Tibial nerve (tissue), 3 donors: Measurements from ENCODE around the gene BAIAP2L1.

Experiments used
- CTCF ChIP-seq, 5 experiments: fragments of 200-600 bp in 3 of 5; fragments of 450-650 bp in 2 of 5; sonication (generic) in 3 of 5; IDR thresholded peaks; one replicate each; pipeline ENCODE4 v1.5.1; 2016 to 2019; ENCODE audit warnings: antibody characterized with exemption in 5 of 5, mild to moderate bottlenecking in 3 of 5, moderate library complexity in 2 of 5
- POLR2A ChIP-seq, 2 donors: fragments of 450-650 bp; IDR thresholded peaks; one replicate each; pipeline ENCODE4 v1.6.1; 2017; ENCODE audit warnings: antibody characterized with exemption in 2 of 2, mild to moderate bottlenecking in 2 of 2, moderate library complexity in 2 of 2

- TF ChIP-seq CTCF (IDR thresholded peaks at IDR 0.05) (no peak), POLR2A (IDR thresholded peaks at IDR 0.05) (no peak)
Measured at GRCh38 chr7:98354511-98355249, 46.2 kb downstream of the BAIAP2L1 start.
